ENCODE data around the gene KIF18B. TPM values are rescaled to one million over a fixed set of nuclear protein-coding genes. Genes with fewer than 3 reads are reported as not detected.

The KIF18B gene
- total and polyA plus RNA-seq, 7 donors = 0.01 to 0.17 (median 0.07) TPM; not detected in 2

- no peaks in the 10 kb centered on the region for H3K36me3 ChIP-seq (ENCODE audit: insufficient read depth in 1 of 2, low read depth in 1 of 2)
- intact Hi-C loops (cut with DNase I) = loop anchor here in 1 of 2 donors (5.0 kb wide), 1 partner anchor 230 kb away; the partner anchor contains the start of gene PLCD3
- no peak overlapping the region for H3K4me3 ChIP-seq
- DNase-seq (no peak), ATAC-seq (no peak)
- peaks cover 19% of the 10 kb centered on the region for H3K4me1 ChIP-seq
- WGBS, 3 donors = 84 to 92% (median 89%) methylated on average over 17 of the region's 17 CpGs
- H3K27me3 ChIP-seq (ENCODE audit: insufficient read depth in 3 of 3, low read length in 2 of 3) = no peaks in the 10 kb centered on the region
- TF ChIP-seq CTCF (IDR thresholded peaks at IDR 0.05) = no peak
- no peaks in the 10 kb centered on the region for H3K9me3 ChIP-seq
- no peak overlapping the region for H3K27ac ChIP-seq
Measured at GRCh38 chr17:44902135-44902760, 45.3 kb downstream of the KIF18B start.

- WGBS, 3 donors = 67 to 69% (median 68%) methylated on average over 4 of the region's 4 CpGs
- intact Hi-C loops (cut with DNase I) = loop anchor here in 1 of 2 donors (5.0 kb wide), 1 partner anchor 231 kb away; the partner anchor contains the start of gene PLCD3
- no peak for TF ChIP-seq CTCF (IDR thresholded peaks at IDR 0.05)
Measured at GRCh38 chr17:44901411-44901921, 46.1 kb downstream of the KIF18B start.

GRCh38 chr17:44900894-44901293 is 46.7 kb downstream of the KIF18B start:
- DNase-seq (no peak), ATAC-seq (no peak)
- H3K4me1 ChIP-seq = peaks cover 20% of the 10 kb centered on the region
- TF ChIP-seq CTCF (IDR thresholded peaks at IDR 0.05) = no peak
- H3K27me3 ChIP-seq (ENCODE audit: insufficient read depth in 3 of 3, low read length in 2 of 3) = no peaks in the 10 kb centered on the region
- no peak overlapping the region for H3K4me3 ChIP-seq
- no peaks in the 10 kb centered on the region for H3K9me3 ChIP-seq
- WGBS, 3 donors = 21 to 27% (median 25%) methylated on average over 3 of the region's 3 CpGs
- intact Hi-C loops (cut with DNase I) = loop anchor here in 1 of 2 donors (5.0 kb wide), 1 partner anchor 231 kb away; the partner anchor contains the start of gene PLCD3
- H3K27ac ChIP-seq = no peak overlapping the region
- no peaks in the 10 kb centered on the region for H3K36me3 ChIP-seq (ENCODE audit: insufficient read depth in 1 of 2, low read depth in 1 of 2)

More at GRCh38 chr17:44901411-44901921, 46.1 kb downstream of the KIF18B start:
- Histone ChIP-seq H3K36me3 (ENCODE audit: insufficient read depth in 1 of 2, low read depth in 1 of 2) (no peaks in the 10 kb centered on the region), H3K27ac (no peak overlapping the region), H3K4me1 (peaks cover 20% of the 10 kb centered on the region), H3K27me3 (ENCODE audit: insufficient read depth in 3 of 3, low read length in 2 of 3) (no peaks in the 10 kb centered on the region), H3K9me3 (no peaks in the 10 kb centered on the region), H3K4me3 (no peak overlapping the region)
- ATAC-seq = no peak
- DNase-seq = no peak

- WGBS, 3 donors = 0% methylated on average over 54 of the region's 54 CpGs
Measured at GRCh38 chr17:44899074-44899782, 48.3 kb downstream of the KIF18B start, which contains the start of gene EFTUD2. Gene EFTUD2, minus strand, starts transcription at chr17:44899445. Its CDS starts 4,924 bp downstream, at chr17:44894521.

More at GRCh38 chr17:44899074-44899782, 48.3 kb downstream of the KIF18B start, which contains the start of gene EFTUD2:
- peak within 1 kb of the TSS; percentile 97 for H3K4me3 ChIP-seq
- ATAC-seq (peak; percentile 93 to 98 (median 96)), DNase-seq (peak; percentile 93 to 98)
- H3K36me3 ChIP-seq (ENCODE audit: insufficient read depth in 1 of 2, low read depth in 1 of 2) = peaks cover 0 to 13% of the 10 kb centered on the region in 2 donors
- no peak for TF ChIP-seq CTCF (IDR thresholded peaks at IDR 0.05)
- intact Hi-C loops (cut with DNase I) = no loop called here
- H3K9me3 ChIP-seq = no peaks in the 10 kb centered on the region
- no peaks in the 10 kb centered on the region for H3K27me3 ChIP-seq (ENCODE audit: insufficient read depth in 3 of 3, low read length in 2 of 3)
- H3K4me1 ChIP-seq = peaks cover 20% of the 10 kb centered on the region
- H3K27ac ChIP-seq = peak within 1 kb of the TSS; percentile 98
